GM18526 (cell line): ENCODE measurements around the gene PCDHB8.
"Not testable (repeated sequence)": the region's sequence is repeated elsewhere in the genome, so short reads cannot be mapped to it uniquely, and the experiment has no call there.

Experiments used
- POLR2A ChIP-seq: IDR thresholded peaks from 3 replicates; pipeline ENCODE4 v1.6.1; 2011; ENCODE audit not compliant: insufficient read length; ENCODE audit errors: extremely low read depth

PCDHB8 gene

GRCh38 chr5:141177577-141178191 lies at the start of gene PCDHB8:
Gene PCDHB8, plus strand, starts transcription at chr5:141177790. Its CDS starts 245 bp downstream, at chr5:141178035.
- TF ChIP-seq POLR2A: not testable (repeated sequence)

DNA sequence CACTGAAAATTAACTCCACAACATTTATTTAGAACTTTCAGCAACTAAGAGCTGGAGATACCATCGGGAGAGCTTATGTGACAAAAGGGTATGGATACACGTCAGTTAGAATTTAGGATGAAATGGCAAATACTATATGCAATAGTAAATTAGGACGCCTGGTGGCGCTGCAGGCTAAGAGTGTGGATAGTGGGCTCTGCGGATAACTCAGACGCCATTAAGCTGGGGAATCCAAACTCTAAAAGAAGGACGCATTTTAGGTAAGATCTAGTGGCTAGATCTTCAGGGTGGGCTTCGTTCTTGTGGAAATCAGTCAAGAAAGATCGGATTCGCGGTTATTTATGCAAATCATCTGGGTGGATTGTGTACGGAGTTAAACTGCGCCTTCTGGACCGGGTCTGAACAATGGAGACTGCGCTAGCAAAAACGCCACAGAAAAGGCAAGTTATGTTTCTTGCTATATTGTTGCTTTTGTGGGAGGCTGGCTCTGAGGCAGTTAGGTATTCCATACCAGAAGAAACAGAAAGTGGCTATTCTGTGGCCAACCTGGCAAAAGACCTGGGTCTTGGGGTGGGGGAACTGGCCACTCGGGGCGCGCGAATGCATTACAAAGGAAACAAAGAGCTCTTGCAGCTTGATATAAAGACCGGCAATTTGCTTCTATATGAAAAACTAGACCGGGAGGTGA lies 42.4 kb upstream of the PCDHB8 start, which contains the start of gene PCDHB5:
Gene PCDHB5, plus strand, starts transcription at position 177 of the 688 bp plus-strand sequence. Its CDS starts 229 bp downstream, at position 406.
- TF ChIP-seq POLR2A: no peak

GRCh38 chr5:141135718-141136266 lies 41.8 kb upstream of the PCDHB8 start:
- no peak for TF ChIP-seq POLR2A

DNA sequence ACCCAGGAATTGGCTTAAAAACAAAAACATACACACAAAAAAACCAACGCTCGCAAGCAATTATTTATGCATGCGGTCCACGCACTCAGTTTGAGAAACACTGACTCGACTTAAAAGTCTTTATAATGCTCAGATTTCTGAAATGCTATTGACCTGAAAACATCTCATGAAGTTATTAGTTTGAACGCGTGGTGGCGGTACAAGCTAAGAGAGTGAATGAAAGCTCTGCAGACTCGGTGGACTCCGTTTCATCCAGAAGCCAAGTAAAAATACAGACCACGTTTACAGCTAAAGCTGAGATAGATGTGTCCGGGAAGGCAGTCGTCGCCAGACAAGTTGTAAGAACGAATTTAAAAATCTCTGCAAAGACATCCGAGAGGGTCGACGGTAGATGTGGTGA lies 27.8 kb upstream of the PCDHB8 start, which contains the start of gene PCDHB6:
Gene PCDHB6, plus strand, starts transcription at position 246 of the 400 bp plus-strand sequence. CDS start 201 bp downstream, outside the sequence.
- no peak for TF ChIP-seq POLR2A

- TF ChIP-seq POLR2A: no peak
Measured at GRCh38 chr5:141150224-141150992, 27.2 kb upstream of the PCDHB8 start.

DNA sequence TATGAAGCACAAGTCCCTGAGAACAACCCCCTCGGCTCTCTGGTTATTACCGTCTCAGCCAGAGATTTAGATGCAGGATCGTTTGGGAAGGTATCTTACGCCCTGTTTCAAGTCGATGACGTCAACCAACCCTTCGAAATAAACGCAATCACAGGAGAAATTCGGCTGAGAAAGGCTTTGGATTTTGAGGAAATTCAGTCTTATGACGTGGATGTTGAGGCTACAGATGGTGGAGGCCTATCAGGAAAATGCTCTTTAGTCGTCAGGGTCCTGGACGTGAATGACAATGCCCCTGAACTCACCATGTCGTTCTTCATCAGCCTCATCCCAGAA lies 26.6 kb upstream of the PCDHB8 start:
- no peak for TF ChIP-seq POLR2A

GRCh38 chr5:141155540-141156374 lies 21.8 kb upstream of the PCDHB8 start:
- no peak for TF ChIP-seq POLR2A

GRCh38 chr5:141172381-141173204 lies 5.0 kb upstream of the PCDHB8 start, which contains the start of gene PCDHB7:
Gene PCDHB7, plus strand, starts transcription at chr5:141172644. Its CDS starts 192 bp downstream, at chr5:141172836.
- TF ChIP-seq POLR2A: no peak

DNA sequence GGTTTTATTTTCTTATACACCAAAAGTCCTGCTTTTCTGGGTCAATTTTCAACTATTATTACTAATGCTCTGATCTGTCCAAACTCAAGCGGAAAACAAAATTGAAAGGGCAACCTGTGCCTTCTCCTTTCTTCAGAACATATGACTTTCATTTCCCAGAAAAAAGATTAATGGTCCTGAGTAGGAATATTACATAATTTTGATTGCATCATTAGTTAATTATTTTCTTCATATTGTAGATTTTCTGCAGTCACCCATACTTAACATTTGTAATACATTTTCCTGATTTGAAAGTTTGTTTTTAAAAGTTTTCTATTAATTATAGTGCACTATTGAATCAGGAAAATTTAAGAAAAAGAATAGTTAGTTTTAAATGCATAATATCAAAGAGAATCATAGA lies 1.7 kb upstream of the PCDHB8 start:
- no peak for TF ChIP-seq POLR2A

- TF ChIP-seq POLR2A: no peak
Measured at GRCh38 chr5:141180313-141180712, 2.7 kb downstream of the PCDHB8 start.

DNA sequence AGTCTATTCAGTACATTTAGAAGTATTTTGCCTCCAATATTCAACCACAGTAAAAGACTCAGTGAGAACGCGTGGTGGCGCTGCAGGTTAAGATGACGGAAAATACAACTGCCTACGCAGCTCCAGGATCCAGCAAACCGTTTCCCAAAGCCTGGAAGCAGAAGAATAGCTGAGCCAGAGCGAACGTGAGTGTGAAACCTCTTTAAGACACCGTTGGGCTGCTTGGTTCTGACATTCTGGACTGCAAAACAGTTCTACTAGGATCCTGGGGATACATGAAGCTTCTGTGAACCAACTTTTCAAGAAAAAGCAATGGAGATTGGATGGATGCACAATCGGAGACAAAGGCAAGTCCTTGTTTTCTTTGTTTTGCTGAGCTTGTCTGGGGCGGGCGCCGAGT lies 4.7 kb downstream of the PCDHB8 start, which contains the start of gene PCDHB16:
Gene PCDHB16, plus strand, starts transcription at position 140 of the 400 bp plus-strand sequence. Its CDS starts 173 bp downstream, at position 313.
- no peak for TF ChIP-seq POLR2A

GRCh38 chr5:141186897-141187512 lies 9.4 kb downstream of the PCDHB8 start, which contains the start of gene PCDHB9:
Gene PCDHB9, plus strand, starts transcription at chr5:141187161. Its CDS starts 158 bp downstream, at chr5:141187319.
- no peak for TF ChIP-seq POLR2A

DNA sequence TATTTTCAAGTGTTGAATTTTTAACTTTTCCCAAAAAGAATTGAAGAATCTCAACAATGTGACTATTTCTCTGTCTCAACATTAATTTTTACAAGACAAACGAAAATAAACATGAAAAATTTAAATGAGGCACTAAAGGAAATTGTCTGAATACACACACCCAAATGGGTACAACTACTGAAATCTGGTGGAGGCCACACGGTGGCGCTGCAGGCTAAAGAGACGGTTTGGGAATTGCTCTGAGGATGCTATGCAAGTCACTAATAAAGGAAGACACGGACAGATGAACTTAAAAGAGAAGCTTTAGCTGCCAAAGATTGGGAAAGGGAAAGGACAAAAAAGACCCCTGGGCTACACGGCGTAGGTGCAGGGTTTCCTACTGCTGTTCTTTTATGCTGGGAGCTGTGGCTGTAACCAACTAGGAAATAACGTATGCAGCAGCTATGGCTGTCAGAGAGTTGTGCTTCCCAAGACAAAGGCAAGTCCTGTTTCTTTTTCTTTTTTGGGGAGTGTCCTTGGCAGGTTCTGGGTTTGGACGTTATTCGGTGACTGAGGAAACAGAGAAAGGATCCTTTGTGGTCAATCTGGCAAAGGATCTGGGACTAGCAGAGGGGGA lies 14.6 kb downstream of the PCDHB8 start, which contains the start of gene PCDHB10:
Gene PCDHB10, plus strand, starts transcription at position 244 of the 616 bp plus-strand sequence. Its CDS starts 200 bp downstream, at position 444.
- TF ChIP-seq POLR2A: no peak
